Measurements from ENCODE around the gene IGSF8. TPM values are rescaled to one million over a fixed set of nuclear protein-coding genes. Genes with fewer than 3 reads are reported as not detected.

The IGSF8 gene
- total RNA-seq, 1 experiment from 2014 or later, result 56.2 TPM

GRCh38 chr1:160096274-160097116 is 1.9 kb downstream of the IGSF8 start:
- Histone ChIP-seq H3K4me1 (ENCODE audit: insufficient read depth, low read length) (peaks cover 19% of the 10 kb centered on the region), H2BK120ac (ENCODE audit: low read depth, low read length, poor library complexity, severe bottlenecking) (no peak overlapping the region), H3T11ph (ENCODE audit: low read length) (no peak overlapping the region), H4K91ac (ENCODE audit: insufficient read length, low read depth, low read length) (no peak overlapping the region), H3K4me2 (ENCODE audit: insufficient read depth, insufficient read length, low read length) (peak overlapping the region; percentile 72), H2AFZ (ENCODE audit: low read length) (no peak overlapping the region), H2BK12ac (ENCODE audit: insufficient read length, low read depth, low read length) (no peak overlapping the region), H4K8ac (replicated peaks; ENCODE audit: insufficient read length, low read depth, low read length) (no peak overlapping the region), H2BK15ac (ENCODE audit: low read depth, low read length) (no peak overlapping the region), H3K27me3 (ENCODE audit: insufficient read depth, low read length) (no peaks in the 10 kb centered on the region), H3K9ac (ENCODE audit: extremely low read depth, insufficient read length, low read length) (no peak overlapping the region), H4K20me1 (ENCODE audit: control insufficient read depth, insufficient read depth, insufficient read length) (no peaks in the 10 kb centered on the region), H3K79me2 (ENCODE audit: insufficient read depth, low read length) (peaks cover 3% of the 10 kb centered on the region; the same call in 1 of the 2 replicates), H3K9me3 (ENCODE audit: control insufficient read depth, low read depth, low read length) (no peaks in the 10 kb centered on the region), H3K79me1 (ENCODE audit: insufficient read depth, low read depth, low read length, poor library complexity, severe bottlenecking) (no peaks in the 10 kb centered on the region), H2BK5ac (ENCODE audit: insufficient read length, low read length) (no peak overlapping the region), H3K14ac (ENCODE audit: insufficient read depth, low read length) (peak overlapping the region; percentile 49; the same call in 1 of the 2 replicates), H3K27ac (ENCODE audit: insufficient read length, low read depth, low read length) (peak overlapping the region; percentile 49), H3K18ac (ENCODE audit: insufficient read length, low read depth, low read length) (peak overlapping the region; percentile 11), H3K56ac (ENCODE audit: insufficient read length, low read depth, low read length) (no peak overlapping the region), H3K4ac (ENCODE audit: low read depth, low read length) (no peak overlapping the region), H2BK20ac (ENCODE audit: low read depth, low read length, poor library complexity, severe bottlenecking) (no peak overlapping the region), H4K5ac (ENCODE audit: insufficient read length, low read depth, low read length) (no peak overlapping the region), H3K23ac (ENCODE audit: insufficient read length, low read depth, low read length) (no peak overlapping the region), H3K23me2 (ENCODE audit: insufficient read length, low read depth, low read length, poor library complexity, severe bottlenecking) (peaks cover 12% of the 10 kb centered on the region), H2AK5ac (ENCODE audit: insufficient read length, low read length) (no peak overlapping the region)
- H3K27me3 Mint-ChIP-seq (ENCODE audit: low read depth), result peaks cover 2% of the 10 kb centered on the region; the same call in 1 of the 2 replicates
- no peak for DNase-seq
- WGBS (ENCODE audit: extremely low coverage, insufficient read length, low lambda C conversion rate), result no CpG with 5 or more reads among the region's 4 CpGs
- H3K36me3 Mint-ChIP-seq (ENCODE audit: insufficient read depth in 1 of 3, low read depth in 3 of 3), result peaks cover 6 to 27% (median 24%) of the 10 kb centered on the region in 3 experiments; a peak in 6 of 7 replicates
- no peaks in the 10 kb centered on the region for H3K9me3 Mint-ChIP-seq
- peaks cover 44 to 47% of the 10 kb centered on the region in 2 experiments for H3K4me1 Mint-ChIP-seq
- peak overlapping the region; percentile 80 to 93 (median 89) for H3K27ac Mint-ChIP-seq
- H3K4me3 Mint-ChIP-seq, result peak overlapping the region; percentile 75 to 87
- no peak for TF ChIP-seq CTCF (conservative IDR thresholded peaks at IDR 0.05)

Measured in H9 (cell line).